ENCODE data around the gene FOXL1.

The FOXL1 gene

GRCh38 chr16:86568677-86569623, 9.4 kb upstream of the FOXL1 start:
- DNase-seq (ENCODE audit: low spot score), result no peak

- no peak for DNase-seq (ENCODE audit: low spot score)
These were observed 8.5 kb upstream of the FOXL1 start for GRCh38 chr16:86569701-86570447.

GRCh38 chr16:86570558-86571529, 7.5 kb upstream of the FOXL1 start:
- DNase-seq (ENCODE audit: low spot score), result no peak

GRCh38 chr16:86571530-86571915, 6.8 kb upstream of the FOXL1 start:
- no peak for DNase-seq (ENCODE audit: low spot score)

GRCh38 chr16:86572041-86572521, 6.3 kb upstream of the FOXL1 start:
- no peak for DNase-seq (ENCODE audit: low spot score)

- DNase-seq (ENCODE audit: low spot score), result no peak
These were observed 5.7 kb upstream of the FOXL1 start for GRCh38 chr16:86572606-86573005.

GRCh38 chr16:86573215-86573614, 5.1 kb upstream of the FOXL1 start:
- no peak for DNase-seq (ENCODE audit: low spot score)

- DNase-seq (ENCODE audit: low spot score), result no peak
These were observed 4.5 kb upstream of the FOXL1 start for GRCh38 chr16:86573646-86574508.

- no peak for DNase-seq (ENCODE audit: low spot score)
These were observed 3.7 kb upstream of the FOXL1 start for GRCh38 chr16:86574646-86575045.

- DNase-seq (ENCODE audit: low spot score), result no peak
These were observed 3.2 kb upstream of the FOXL1 start for GRCh38 chr16:86575095-86575685.

- DNase-seq (ENCODE audit: low spot score), result peak; percentile 37
These were observed 2.4 kb upstream of the FOXL1 start for GRCh38 chr16:86575754-86576557.

GRCh38 chr16:86576591-86577313, 1.6 kb upstream of the FOXL1 start:
- no peak for DNase-seq (ENCODE audit: low spot score)

- no peak for DNase-seq (ENCODE audit: low spot score)
These were observed 906 bp upstream of the FOXL1 start for GRCh38 chr16:86577314-86577971.

- DNase-seq (ENCODE audit: low spot score), result no peak
These were observed 390 bp downstream of the FOXL1 start for GRCh38 chr16:86578611-86579267.

GRCh38 chr16:86579268-86580062, 1.1 kb downstream of the FOXL1 start:
- DNase-seq (ENCODE audit: low spot score), result no peak

- no peak for DNase-seq (ENCODE audit: low spot score)
These were observed 1.9 kb downstream of the FOXL1 start for GRCh38 chr16:86580063-86580790.

Measured in hematopoietic multipotent progenitor cell treated with erythropoietin and hydrocortisone succinate and interleukin-3 and kit ligand, for 15 days (in vitro differentiated cells).